Vagina (tissue), 2 donors: ENCODE measurements around the gene GFAP.

Experiments used
- POLR2A ChIP-seq, 2 donors: fragments of 450-650 bp; IDR thresholded peaks; one replicate each; pipeline ENCODE4 v1.6.1; 2017; ENCODE audit warnings: antibody characterized with exemption in 2 of 2, mild to moderate bottlenecking in 2 of 2, moderate library complexity in 2 of 2
- TF ChIP-seq, protein P1 (sequence below), 3 experiments: fragments of 450-650 bp in 2 of 3; fragments of 200-600 bp in 1 of 3; sonication (generic) in 1 of 3; IDR thresholded peaks; one replicate each; pipeline ENCODE4 v1.5.1; 2017 to 2019; ENCODE audit warnings: antibody characterized with exemption in 3 of 3, mild to moderate bottlenecking in 2 of 3, moderate library complexity in 2 of 3

DNA sequence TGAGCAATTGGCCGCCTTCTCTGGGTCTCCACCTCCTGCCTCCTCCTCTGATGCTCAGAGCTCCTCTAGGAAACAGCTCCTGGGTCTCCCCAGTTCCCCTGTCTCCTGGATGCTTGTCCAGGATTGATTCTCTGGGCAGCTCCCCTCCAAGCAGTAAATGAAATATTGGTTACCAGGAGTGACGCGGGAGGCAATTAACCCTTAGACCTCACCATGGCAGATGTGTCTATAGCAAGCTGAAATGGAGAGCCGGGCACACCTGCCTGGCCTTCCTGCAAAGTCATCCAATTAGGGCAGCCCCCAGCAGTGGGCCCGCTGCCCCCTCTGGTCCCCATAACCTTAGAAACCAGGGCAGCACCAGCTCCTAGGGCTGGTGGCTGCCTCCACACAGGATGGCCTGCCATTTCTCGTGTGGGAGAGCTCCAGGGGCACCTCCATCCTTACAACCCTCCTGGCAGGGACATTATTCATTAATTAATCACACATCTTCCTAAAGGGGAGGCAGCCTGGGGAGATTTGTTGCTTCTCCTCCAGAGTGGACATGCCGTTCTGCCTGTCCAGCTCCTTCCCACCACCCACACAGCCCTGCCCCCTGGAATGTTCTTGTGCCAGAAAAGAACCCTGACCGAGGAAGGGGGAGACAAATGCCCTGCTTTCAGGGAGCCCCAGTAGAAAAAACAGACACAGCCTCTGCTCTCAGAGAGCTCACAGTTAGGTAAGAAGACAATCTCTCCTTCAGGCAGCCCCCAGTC lies 40.5 kb upstream of the GFAP start:
- TF ChIP-seq, protein P1, sequence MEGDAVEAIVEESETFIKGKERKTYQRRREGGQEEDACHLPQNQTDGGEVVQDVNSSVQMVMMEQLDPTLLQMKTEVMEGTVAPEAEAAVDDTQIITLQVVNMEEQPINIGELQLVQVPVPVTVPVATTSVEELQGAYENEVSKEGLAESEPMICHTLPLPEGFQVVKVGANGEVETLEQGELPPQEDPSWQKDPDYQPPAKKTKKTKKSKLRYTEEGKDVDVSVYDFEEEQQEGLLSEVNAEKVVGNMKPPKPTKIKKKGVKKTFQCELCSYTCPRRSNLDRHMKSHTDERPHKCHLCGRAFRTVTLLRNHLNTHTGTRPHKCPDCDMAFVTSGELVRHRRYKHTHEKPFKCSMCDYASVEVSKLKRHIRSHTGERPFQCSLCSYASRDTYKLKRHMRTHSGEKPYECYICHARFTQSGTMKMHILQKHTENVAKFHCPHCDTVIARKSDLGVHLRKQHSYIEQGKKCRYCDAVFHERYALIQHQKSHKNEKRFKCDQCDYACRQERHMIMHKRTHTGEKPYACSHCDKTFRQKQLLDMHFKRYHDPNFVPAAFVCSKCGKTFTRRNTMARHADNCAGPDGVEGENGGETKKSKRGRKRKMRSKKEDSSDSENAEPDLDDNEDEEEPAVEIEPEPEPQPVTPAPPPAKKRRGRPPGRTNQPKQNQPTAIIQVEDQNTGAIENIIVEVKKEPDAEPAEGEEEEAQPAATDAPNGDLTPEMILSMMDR (IDR thresholded peaks at IDR 0.05): no peak
- TF ChIP-seq POLR2A (IDR thresholded peaks at IDR 0.05): no peak
